Inferior parietal cortex (tissue), 1 donor: ENCODE results near the gene TEX35.

Experiments used
- DNase-seq: peaks from one replicate; pipeline ENCODE4 v3.0.0-alpha.2; 2016; ENCODE audit errors: extremely low spot score

Gene TEX35

GRCh38 chr1:178512566-178513277, at the start of gene TEX35:
TSS of gene TEX35 (plus strand) at chr1:178513109. CDS start at chr1:178513189, 80 bp downstream.
- DNase-seq: no peak

GRCh38 chr1:178464141-178464540, 48.8 kb upstream of the TEX35 start:
- DNase-seq: no peak

DNA sequence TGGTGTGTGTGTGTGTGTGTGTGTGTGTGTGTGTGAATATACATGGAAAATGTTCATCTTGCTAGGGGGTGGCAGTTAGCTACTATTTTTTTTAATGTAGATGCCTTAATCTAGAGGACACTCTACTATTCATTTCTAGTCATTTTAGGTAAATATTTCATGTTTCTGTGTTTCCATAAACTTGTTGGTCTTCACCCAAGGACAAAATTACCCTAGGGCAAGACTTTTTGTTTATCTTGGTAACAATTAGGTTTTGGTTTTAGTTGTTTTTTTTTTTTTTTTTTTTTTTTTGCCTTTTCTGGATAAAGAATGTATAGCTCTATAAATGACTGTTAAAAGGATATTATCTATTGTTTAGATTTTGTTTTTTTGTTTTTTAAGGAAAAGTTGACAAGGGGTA, 48.3 kb upstream of the TEX35 start:
- DNase-seq: no peak

- no peak for DNase-seq
Observed at GRCh38 chr1:178465011-178465410, 47.9 kb upstream of the TEX35 start.

DNA sequence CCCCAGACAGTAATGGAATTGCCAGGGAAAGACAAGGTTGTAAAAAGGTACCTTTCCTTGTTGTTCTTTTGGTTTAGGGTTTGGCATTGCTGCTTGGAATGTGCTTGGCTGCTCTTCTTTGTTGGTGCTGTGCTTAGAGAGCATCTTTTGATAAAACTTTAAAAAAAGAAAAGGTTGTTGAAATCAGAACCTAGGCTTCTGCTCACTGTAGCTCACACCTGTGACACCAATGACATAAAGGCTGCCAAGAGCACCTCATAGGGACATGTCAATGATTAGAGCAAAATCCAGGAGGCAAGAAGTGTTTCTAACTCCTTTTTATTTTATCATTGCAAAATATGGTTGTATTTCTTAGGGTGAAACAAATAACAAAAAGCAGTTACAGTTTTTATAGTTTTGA, 45.1 kb upstream of the TEX35 start:
- DNase-seq: no peak

DNA sequence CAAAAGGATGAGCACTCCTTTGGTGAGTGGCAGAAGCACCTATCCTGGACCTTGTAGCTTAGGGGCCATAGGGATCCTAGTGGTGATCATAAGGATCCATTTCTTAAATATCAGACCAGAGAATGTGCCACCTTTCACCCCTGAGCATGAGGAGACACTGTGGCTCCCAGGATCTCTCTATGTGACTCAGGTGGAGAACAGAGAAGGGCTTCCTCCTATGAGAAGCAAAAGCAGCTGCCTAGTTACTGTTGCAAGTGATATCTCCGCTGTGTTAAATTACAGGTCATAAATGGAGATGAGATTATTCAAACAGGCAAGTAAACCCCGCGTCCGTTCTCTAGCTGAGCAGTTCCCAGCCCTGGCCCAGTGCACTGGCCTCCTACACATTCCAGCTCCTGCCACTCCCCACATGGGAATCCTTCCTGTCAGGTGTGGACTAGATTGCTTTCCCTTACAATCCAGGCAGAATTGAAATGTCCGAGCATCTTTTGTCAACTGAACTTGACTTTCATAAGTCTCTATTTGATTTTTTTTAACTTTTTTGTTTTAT, 42.4 kb upstream of the TEX35 start:
- no peak for DNase-seq

GRCh38 chr1:178472531-178472930, 40.4 kb upstream of the TEX35 start:
- DNase-seq: no peak

GRCh38 chr1:178477373-178477772, 35.5 kb upstream of the TEX35 start:
- no peak for DNase-seq

DNA sequence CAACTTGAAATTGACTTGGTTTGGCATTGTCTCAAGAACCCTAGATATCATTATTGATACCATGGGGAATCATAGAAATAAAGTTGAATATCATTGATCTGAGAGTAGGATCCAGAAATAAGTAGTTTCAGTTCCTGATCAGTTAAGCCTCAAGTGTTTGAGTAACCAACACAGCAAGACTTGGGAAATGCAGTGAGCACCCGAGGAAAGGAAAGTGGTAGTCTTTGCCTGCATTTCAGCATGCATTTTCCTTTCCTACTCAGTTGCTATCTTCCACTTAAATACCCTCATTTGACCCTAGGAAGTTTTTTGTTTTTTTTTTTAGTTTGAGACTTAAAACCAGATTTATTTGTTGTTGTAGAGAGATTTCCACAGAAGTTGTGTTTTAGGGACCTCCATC, 35.1 kb upstream of the TEX35 start:
- no peak for DNase-seq

DNA sequence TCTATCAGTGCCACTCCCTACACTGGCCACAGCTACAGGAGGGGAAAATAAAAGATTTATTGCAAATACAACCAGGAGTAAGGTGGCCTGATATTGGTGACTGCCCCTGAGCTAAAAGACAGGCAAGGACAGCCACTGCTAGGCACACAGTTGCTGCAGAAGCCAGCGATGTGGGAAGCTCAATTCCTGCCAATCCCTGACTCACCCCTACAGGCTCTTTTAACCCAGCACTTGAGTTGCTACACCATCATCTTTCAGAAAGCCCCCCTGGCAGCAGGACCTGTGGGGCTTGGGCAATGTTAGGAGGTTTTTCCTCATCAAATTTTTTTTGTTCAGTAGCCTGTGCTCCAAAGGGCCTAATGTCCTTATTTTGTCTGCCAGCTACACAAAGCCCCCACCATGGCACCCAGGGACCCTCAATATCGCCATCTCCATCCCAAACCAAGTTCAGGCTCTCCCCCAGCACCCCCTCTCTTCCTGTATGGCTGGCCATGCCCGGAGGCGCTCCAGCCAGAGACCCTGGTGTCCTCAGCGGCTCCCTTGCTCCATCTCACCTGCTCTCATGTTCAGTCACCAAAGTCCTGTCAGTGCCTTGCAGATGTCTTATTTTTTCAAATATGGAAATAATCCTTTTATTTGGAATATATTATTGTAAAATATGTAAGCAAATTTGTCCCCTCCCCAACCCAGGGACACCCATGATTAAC, 29.5 kb upstream of the TEX35 start:
- DNase-seq: no peak

- DNase-seq: no peak
Observed at GRCh38 chr1:178484698-178485225, 28.1 kb upstream of the TEX35 start.

GRCh38 chr1:178485541-178485981, 27.3 kb upstream of the TEX35 start:
- DNase-seq: no peak

DNA sequence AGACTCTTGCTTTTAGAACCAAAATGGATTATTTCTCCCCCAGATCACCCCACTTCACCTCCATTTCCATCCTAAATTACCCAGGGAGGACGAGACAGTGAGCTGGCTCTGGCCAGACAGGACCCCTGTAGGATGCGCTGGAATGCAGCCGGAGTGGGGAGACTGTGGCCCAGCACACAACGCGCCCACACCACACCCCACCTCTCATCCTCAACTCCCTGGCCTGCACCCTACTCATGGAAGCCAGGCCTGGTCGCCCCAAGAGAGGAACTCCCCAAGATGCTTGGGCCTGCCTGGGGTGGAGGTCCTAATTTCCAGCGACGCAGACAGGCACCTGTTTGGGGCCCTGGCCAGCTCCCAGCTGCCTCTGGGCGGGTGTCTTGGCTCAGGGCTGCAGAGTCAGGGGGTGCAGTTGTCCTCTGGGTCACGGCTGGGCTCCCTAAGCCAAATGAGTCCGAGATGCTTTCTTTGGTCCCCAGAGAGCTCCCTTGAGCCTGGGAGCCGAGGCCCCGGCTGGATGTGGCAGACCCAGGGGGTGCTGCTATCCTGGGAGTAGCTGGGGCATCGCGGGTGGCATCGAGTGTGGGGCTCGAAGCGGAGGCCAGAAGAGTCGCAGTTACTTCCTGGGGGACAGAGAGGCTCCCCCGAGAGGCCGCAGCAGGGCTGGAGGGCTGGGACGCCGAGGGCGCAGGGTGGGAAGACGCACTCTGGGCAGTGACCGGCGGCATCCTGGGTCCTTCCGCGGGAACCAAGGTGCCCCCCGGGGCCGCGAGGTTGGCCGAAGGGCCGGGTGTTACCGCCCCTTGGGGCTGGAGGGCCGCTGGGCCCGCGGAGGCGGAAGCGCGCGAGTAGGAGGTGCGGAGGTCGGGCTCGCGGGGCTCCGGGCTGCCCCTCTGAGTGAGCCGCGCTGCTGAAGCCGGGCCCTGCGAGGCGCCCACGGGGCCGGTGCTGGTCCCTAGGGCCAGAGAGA, 26.5 kb upstream of the TEX35 start:
- DNase-seq: no peak

GRCh38 chr1:178487070-178487615, 25.8 kb upstream of the TEX35 start:
- DNase-seq: no peak

GRCh38 chr1:178488393-178488792, 24.5 kb upstream of the TEX35 start:
- no peak for DNase-seq

- no peak for DNase-seq
Observed at GRCh38 chr1:178489399-178489798, 23.5 kb upstream of the TEX35 start.

DNA sequence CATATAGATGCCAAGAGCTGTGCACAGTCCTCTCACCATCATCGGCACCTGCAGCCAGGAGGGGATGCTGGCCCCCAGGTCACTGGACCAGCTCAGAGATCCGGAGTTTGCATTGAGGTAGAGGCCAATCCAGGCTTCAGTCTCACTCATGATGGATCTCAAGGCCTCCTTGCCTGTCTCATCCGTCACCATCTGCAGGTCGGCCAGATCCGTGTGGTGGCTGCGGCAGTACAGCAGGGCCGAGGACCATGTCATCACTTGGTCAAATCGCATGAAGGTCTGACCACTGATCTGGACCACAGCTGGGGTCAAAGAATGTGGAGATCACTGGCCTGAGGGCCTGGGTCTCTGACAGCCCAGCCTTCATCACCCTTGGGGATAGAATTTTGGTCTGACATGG, 22.8 kb upstream of the TEX35 start:
- DNase-seq: no peak

GRCh38 chr1:178490967-178491366, 21.9 kb upstream of the TEX35 start:
- DNase-seq: no peak

- no peak for DNase-seq
Observed at GRCh38 chr1:178491721-178492120, 21.2 kb upstream of the TEX35 start.

- no peak for DNase-seq
Observed at GRCh38 chr1:178492341-178492740, 20.6 kb upstream of the TEX35 start.

DNA sequence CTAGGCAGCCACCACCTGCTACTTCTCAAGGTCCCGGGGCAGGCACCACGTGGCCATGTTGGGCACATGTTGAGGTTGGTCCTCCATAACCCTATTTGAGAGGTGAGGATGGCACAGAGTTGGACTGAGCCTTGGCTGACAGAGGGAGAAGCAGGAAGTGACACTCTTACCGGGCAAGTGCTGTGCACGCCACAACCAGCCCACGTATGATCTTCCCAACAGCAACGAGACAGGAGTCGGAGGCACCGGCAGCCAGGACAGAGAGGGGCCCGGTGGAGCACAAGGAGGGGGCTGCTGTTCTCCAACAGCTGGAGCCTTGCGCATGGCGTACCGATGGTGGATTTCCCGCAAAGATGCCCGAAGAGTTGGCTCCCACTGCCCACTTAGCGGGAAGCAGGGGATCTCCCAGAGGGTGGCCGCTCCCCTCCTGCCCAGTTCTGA, 19.6 kb upstream of the TEX35 start:
- no peak for DNase-seq
